Measurements from ENCODE around the gene ENO3. TPM values are rescaled to one million over a fixed set of nuclear protein-coding genes. Genes with fewer than 3 reads are reported as not detected.
A peak's percentile ranks its signal among the peaks of the same experiment; 100 is the strongest.

The ENO3 gene
- total RNA-seq, 1 donor from 2014 or later, result 25.3 TPM

DNA sequence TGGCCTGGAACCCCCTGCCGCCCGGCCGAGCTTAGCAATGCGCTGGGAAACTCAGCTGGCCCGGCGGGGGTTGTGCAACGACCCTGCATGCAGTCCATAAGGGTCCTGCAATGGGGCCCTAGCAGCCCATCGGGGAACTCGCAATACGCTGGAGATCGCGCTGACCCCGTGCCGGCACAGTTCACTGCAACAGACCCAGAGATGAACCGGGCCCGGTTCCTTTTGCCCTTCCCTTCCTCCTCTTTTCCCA is 11.4 kb upstream of the ENO3 start:
- Mint-ChIP-seq H3K27me3 (ENCODE audit: low read depth) (no peaks in the 10 kb centered on the region), H3K9me3 (no peaks in the 10 kb centered on the region), H3K4me1 (peaks cover 29% of the 10 kb centered on the region), H3K4me3 (peak overlapping the region; percentile 87), H3K27ac (peak overlapping the region; percentile 91), H3K36me3 (peaks cover 2% of the 10 kb centered on the region)
- TF ChIP-seq, protein P1, sequence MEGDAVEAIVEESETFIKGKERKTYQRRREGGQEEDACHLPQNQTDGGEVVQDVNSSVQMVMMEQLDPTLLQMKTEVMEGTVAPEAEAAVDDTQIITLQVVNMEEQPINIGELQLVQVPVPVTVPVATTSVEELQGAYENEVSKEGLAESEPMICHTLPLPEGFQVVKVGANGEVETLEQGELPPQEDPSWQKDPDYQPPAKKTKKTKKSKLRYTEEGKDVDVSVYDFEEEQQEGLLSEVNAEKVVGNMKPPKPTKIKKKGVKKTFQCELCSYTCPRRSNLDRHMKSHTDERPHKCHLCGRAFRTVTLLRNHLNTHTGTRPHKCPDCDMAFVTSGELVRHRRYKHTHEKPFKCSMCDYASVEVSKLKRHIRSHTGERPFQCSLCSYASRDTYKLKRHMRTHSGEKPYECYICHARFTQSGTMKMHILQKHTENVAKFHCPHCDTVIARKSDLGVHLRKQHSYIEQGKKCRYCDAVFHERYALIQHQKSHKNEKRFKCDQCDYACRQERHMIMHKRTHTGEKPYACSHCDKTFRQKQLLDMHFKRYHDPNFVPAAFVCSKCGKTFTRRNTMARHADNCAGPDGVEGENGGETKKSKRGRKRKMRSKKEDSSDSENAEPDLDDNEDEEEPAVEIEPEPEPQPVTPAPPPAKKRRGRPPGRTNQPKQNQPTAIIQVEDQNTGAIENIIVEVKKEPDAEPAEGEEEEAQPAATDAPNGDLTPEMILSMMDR (IDR thresholded peaks at IDR 0.05; ENCODE audit: unreplicated experiment), result no peak
- no peak for DNase-seq (ENCODE audit: low spot score in 2 of 2, unreplicated experiment in 2 of 2)

DNA sequence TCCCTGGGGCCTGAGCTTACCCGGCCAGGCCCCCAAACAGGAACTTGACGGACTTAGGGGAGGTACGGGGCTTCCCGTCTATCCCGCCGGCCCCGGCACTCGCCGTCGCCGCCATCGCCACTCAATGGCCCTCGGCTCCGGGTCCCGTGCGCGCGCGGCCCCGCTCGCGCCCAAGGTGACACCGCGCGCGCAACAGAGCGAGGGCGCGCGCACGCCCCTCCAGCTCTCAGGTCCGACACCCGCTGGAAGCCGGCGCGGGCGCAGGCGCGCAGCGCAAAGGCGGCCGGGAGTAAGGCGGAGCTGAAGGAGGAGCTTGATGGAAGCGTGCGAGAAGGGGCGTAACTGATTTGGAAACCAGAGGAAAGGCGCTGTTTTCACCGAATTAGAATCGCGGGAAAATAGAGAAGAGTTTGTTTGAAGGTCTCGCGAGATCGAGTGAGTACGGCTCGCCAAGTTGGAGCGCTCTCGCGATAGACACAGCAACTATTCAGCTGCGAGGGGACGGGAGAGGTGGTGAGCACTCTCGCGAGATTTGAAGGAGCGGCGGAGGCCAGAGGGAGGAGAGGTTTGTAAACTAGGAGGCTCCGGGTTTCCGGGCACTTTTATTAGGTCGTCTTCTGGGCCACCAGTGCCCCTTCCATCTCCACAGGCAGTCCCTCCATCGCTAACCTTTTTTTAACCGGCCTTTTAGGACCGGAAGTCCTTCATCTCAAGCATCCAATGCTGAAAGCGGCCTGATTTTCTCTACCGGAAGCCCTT is 10.9 kb upstream of the ENO3 start, which contains the start of the genes RNF167 and SLC25A11:
Gene RNF167, plus strand, starts transcription at position 473 of the 759 bp plus-strand sequence. CDS start 642 bp downstream, outside the sequence.
Gene SLC25A11, minus strand, starts transcription at position 251 of the 759 bp plus-strand sequence. Its CDS starts 136 bp downstream, at position 115.
- peaks cover 29% of the 10 kb centered on the region for H3K4me1 Mint-ChIP-seq
- H3K4me3 Mint-ChIP-seq, result peak within 1 kb of the TSS; percentile 87
- TF ChIP-seq, protein P1 (IDR thresholded peaks at IDR 0.05; ENCODE audit: unreplicated experiment), result no peak
- H3K27me3 Mint-ChIP-seq (ENCODE audit: low read depth), result no peaks in the 10 kb centered on the region
- H3K9me3 Mint-ChIP-seq, result no peaks in the 10 kb centered on the region
- peak; percentile 89 to 92 for DNase-seq (ENCODE audit: low spot score in 2 of 2, unreplicated experiment in 2 of 2)
- H3K27ac Mint-ChIP-seq, result peak within 1 kb of the TSS; percentile 99
- H3K36me3 Mint-ChIP-seq, result peaks cover 2% of the 10 kb centered on the region

DNA sequence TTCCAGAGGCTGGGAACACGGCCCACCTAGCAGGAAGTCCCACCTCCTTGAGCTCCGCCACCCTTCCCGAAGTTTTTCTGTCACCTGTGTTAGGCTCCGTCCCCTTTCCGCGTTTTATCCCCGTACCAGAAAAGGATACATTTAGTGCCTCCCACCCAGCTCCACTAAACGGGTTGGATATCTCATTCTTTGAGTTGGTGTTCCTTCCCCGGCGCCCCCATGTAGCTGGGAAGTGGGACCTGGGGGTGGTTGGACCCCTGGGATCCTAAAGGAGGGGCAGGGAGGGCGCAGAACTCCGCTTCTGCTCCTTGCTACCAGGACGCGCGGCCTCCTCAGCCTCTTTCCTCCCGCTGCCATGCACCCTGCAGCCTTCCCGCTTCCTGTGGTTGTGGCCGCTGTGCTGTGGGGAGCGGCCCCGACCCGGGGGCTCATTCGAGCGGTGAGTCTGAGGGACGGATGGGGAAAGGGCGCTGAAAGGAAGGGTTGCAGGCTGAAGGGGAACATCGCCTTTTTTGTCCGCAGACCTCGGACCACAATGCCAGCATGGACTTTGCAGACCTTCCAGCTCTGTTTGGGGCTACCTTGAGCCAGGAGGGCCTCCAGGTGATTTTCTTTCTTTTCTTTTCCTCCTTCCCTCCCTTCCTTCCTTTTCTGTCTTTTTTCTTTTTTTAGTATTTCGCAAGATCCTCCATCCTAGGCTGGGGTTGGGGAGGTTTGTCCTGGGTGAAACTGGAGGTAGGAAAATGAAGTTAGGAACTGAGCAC is 10.2 kb upstream of the ENO3 start:
- Mint-ChIP-seq H3K9me3 (no peaks in the 10 kb centered on the region), H3K27me3 (ENCODE audit: low read depth) (no peaks in the 10 kb centered on the region), H3K4me1 (peaks cover 36% of the 10 kb centered on the region), H3K4me3 (peak overlapping the region; percentile 87), H3K27ac (peak overlapping the region; percentile 99), H3K36me3 (peaks cover 10% of the 10 kb centered on the region)
- TF ChIP-seq, protein P1 (IDR thresholded peaks at IDR 0.05; ENCODE audit: unreplicated experiment), result no peak
- peak in 1 of 2 experiments; percentile 43 for DNase-seq (ENCODE audit: low spot score in 2 of 2, unreplicated experiment in 2 of 2)

DNA sequence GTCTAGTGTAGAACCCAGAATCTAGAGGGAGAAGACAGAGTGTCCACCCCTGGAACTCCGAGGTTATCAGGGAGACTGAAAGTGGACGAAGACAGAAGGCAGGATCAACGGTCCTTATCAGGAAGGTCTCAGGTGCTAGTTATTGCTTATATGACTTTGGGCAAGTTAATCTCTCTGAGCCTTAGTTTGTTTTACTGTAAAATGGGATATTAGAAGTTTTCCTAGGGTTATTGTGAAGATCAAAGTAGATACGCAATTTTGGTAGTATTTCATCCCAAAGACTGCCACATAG is 9.7 kb upstream of the ENO3 start:
- peak overlapping the region; percentile 99 for H3K27ac Mint-ChIP-seq
- H3K9me3 Mint-ChIP-seq, result no peaks in the 10 kb centered on the region
- peaks cover 39% of the 10 kb centered on the region for H3K4me1 Mint-ChIP-seq
- H3K4me3 Mint-ChIP-seq, result peak overlapping the region; percentile 87
- no peak for DNase-seq (ENCODE audit: low spot score in 2 of 2, unreplicated experiment in 2 of 2)
- no peaks in the 10 kb centered on the region for H3K27me3 Mint-ChIP-seq (ENCODE audit: low read depth)
- TF ChIP-seq, protein P1 (IDR thresholded peaks at IDR 0.05; ENCODE audit: unreplicated experiment), result no peak
- H3K36me3 Mint-ChIP-seq, result peaks cover 8% of the 10 kb centered on the region

DNA sequence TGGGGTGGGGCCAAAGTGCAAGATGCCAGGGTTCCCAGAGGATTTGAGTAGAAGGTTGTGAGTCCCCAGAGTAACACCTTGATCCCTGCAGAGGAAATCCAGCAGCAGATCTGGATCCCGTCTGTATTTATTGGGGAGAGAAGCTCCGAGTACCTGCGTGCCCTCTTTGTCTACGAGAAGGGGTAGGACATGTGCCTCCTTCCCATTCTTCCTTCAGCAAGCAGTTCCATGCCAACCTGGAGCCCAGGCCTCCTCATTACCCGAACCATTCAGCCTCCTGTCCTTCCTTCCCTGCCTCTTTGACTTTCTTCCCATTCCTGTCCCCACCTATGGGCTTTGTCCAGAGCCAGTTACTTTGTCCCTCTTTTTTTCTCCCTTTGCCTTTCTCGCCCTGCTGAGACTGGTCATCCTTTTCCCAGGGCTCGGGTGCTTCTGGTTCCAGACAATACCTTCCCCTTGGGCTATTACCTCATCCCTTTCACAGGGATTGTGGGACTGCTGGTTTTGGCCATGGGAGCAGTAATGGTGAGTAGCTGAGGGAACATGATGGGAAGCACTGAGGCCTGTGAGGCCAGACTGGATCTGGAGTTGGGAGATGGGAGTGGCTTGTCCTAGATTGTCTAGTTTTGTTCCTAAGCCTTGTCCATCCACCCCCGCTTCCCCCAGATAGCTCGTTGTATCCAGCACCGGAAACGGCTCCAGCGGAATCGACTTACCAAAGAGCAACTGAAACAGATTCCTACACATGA is 8.0 kb upstream of the ENO3 start:
- Mint-ChIP-seq H3K9me3 (no peaks in the 10 kb centered on the region), H3K4me3 (peak overlapping the region; percentile 87), H3K27me3 (ENCODE audit: low read depth) (no peaks in the 10 kb centered on the region), H3K27ac (peak overlapping the region; percentile 64), H3K36me3 (peaks cover 8% of the 10 kb centered on the region), H3K4me1 (peaks cover 49% of the 10 kb centered on the region)
- TF ChIP-seq, protein P1 (IDR thresholded peaks at IDR 0.05; ENCODE audit: unreplicated experiment), result no peak
- DNase-seq (ENCODE audit: low spot score in 2 of 2, unreplicated experiment in 2 of 2), result no peak
